BLaER1 (cell line): ENCODE data around the gene CFAP299.
A peak's percentile ranks its signal among the peaks of the same experiment; 100 is the strongest.
"Not testable (repeated sequence)": the region's sequence is repeated elsewhere in the genome, so short reads cannot be mapped to it uniquely, and the experiment has no call there.

Experiments used
- H3K27ac ChIP-seq: shearing (Covaris generic); formaldehyde crosslinking; 2 replicates; pipeline ENCODE4 v1.8.1; 2022
- H3K27me3 ChIP-seq: shearing (Covaris generic); formaldehyde crosslinking; 2 replicates; pipeline ENCODE4 v1.8.1; 2022
- H3K36me3 ChIP-seq: shearing (Covaris generic); formaldehyde crosslinking; 2 replicates; pipeline ENCODE4 v1.8.1; 2022
- H3K4me1 ChIP-seq: shearing (Covaris generic); formaldehyde crosslinking; 2 replicates; pipeline ENCODE4 v1.8.1; 2022
- H3K4me2 ChIP-seq: shearing (Covaris generic); formaldehyde crosslinking; 2 replicates; pipeline ENCODE4 v1.8.1; 2022
- H3K4me3 ChIP-seq: shearing (Covaris generic); formaldehyde crosslinking; 2 replicates; pipeline ENCODE4 v1.8.1; 2022
- H3K9ac ChIP-seq: shearing (Covaris generic); formaldehyde crosslinking; 2 replicates; pipeline ENCODE4 v1.8.1; 2022
- H3K9me3 ChIP-seq: shearing (Covaris generic); formaldehyde crosslinking; 2 replicates; pipeline ENCODE4 v1.8.1; 2022
- H4K20me1 ChIP-seq: shearing (Covaris generic); formaldehyde crosslinking; 2 replicates; pipeline ENCODE4 v1.8.1; 2022
- Cebpa-rat ChIP-seq: shearing (Covaris generic); IDR thresholded peaks from 2 replicates; pipeline ENCODE4 v1.8.1; 2022

The CFAP299 gene

DNA sequence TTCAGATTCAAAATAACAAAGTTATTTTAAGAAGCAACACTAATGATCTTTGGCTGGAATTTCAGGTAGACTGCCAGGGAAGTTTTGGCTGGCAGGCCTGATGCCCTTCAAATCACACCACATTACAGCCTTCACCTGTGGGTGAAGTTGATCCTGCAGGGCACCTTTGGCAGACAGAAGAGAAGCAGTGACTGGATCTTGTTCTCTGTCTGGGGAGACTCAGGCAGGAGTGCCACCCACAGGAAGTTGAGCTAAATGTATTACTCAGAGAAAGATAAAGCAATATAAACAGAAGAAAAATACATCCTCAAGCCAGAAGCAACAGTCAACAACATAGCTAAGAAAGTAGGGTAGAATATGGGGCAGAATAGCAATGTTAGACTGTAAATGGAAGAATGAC, 12.8 kb upstream of the CFAP299 start:
- no peaks in the 10 kb centered on the region for H3K9me3 ChIP-seq
- no peak overlapping the region for H3K4me3 ChIP-seq
- H4K20me1 ChIP-seq: no peaks in the 10 kb centered on the region
- H3K27ac ChIP-seq: no peak overlapping the region
- H3K9ac ChIP-seq: no peak overlapping the region
- TF ChIP-seq Cebpa-rat: no peak
- H3K36me3 ChIP-seq: no peaks in the 10 kb centered on the region
- no peaks in the 10 kb centered on the region for H3K27me3 ChIP-seq
- H3K4me1 ChIP-seq: no peaks in the 10 kb centered on the region
- H3K4me2 ChIP-seq: no peak overlapping the region

DNA sequence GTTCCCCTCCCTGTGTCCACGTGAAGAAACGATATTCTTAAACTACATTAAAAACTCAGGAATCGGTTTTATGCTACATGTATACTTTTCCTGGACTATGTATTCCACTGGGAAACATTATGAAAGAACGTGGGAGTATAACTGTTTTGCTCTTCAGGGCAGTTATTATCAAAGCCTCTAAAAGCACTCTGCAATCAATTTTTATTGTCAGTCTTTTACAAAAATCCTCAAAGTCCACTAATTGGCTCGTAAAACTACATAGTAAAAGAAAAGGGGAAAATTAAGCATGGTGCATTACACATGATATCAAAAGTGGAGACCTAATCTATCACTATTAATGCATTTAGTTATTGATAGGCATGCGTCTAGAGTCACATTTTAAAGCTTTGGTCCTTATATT, 11.4 kb upstream of the CFAP299 start:
- no peak overlapping the region for H3K27ac ChIP-seq
- no peaks in the 10 kb centered on the region for H3K36me3 ChIP-seq
- H3K27me3 ChIP-seq: no peaks in the 10 kb centered on the region
- H3K9me3 ChIP-seq: no peaks in the 10 kb centered on the region
- no peak overlapping the region for H3K9ac ChIP-seq
- H3K4me2 ChIP-seq: no peak overlapping the region
- no peaks in the 10 kb centered on the region for H4K20me1 ChIP-seq
- no peaks in the 10 kb centered on the region for H3K4me1 ChIP-seq
- H3K4me3 ChIP-seq: no peak overlapping the region
- TF ChIP-seq Cebpa-rat: no peak

DNA sequence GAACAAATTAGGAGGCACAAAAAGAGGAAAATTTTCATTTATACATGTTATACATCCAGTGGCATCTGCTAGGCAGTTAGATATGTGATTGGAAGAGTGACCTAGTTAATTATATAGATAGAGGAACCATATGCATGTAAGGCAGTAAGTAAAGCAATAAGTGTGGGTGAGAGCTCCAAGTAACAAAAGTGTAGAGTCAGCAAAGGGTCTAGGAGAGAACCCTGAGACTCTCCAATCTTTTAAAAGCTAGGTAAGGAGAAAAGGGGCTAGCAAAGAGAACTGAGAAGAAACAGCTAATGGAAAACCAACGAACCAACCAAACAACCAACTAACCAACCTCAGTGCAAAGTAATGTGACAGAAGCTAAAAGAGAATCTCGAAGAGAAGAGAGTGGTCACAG, 3.8 kb upstream of the CFAP299 start:
- H3K4me2 ChIP-seq: no peak overlapping the region
- H3K27me3 ChIP-seq: no peaks in the 10 kb centered on the region
- H3K4me1 ChIP-seq: no peaks in the 10 kb centered on the region
- H3K36me3 ChIP-seq: no peaks in the 10 kb centered on the region
- no peak overlapping the region for H3K4me3 ChIP-seq
- peaks cover 9% of the 10 kb centered on the region for H3K9me3 ChIP-seq
- H3K9ac ChIP-seq: no peak overlapping the region
- no peak for TF ChIP-seq Cebpa-rat
- no peak overlapping the region for H3K27ac ChIP-seq
- H4K20me1 ChIP-seq: no peaks in the 10 kb centered on the region

DNA sequence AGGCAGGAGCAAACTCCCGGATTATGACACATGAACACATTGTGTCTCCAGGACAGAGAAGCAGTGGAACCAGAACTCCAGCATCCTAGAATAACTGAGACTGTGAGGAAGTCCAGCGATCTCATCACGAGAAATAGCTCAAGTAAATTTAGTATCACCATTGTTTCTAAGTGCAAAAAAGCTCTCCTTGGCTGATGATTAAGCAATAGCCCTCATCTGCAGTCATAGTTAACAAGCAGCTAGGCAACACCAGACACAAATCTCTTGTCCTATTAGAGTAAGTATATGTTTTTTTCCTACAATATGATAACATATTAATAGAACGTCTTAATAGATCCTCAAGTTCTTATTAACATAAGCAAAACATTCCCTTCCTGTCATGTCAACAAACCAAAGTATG, 2.4 kb upstream of the CFAP299 start:
- Histone ChIP-seq H4K20me1 (no peaks in the 10 kb centered on the region), H3K4me3 (no peak overlapping the region), H3K36me3 (no peaks in the 10 kb centered on the region), H3K4me2 (no peak overlapping the region), H3K27me3 (no peaks in the 10 kb centered on the region), H3K9me3 (peaks cover 9% of the 10 kb centered on the region), H3K27ac (no peak overlapping the region), H3K9ac (no peak overlapping the region), H3K4me1 (no peaks in the 10 kb centered on the region)
- TF ChIP-seq Cebpa-rat: no peak

DNA sequence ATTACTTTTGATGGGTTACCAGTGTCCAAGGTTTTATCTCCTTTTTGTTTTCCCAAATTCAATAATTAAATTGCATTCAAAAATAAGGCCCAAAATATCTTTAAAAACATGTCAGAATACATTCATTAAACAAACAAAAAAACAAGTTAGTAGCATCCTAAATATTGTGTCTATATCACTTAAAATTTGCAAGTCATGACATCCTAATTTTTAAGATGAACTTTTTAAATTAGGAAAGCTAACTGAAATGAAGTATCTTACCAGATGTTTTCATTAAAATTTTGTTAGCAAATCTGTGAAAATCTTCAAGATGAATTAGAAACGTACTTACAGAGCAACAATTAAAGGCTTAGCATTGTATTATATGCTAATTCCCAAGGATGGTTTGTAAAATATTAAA, 962 bp upstream of the CFAP299 start:
- H3K4me3 ChIP-seq: no peak overlapping the region
- H3K27ac ChIP-seq: no peak overlapping the region
- H3K9me3 ChIP-seq: peaks cover 9% of the 10 kb centered on the region
- no peaks in the 10 kb centered on the region for H3K4me1 ChIP-seq
- no peaks in the 10 kb centered on the region for H3K27me3 ChIP-seq
- H4K20me1 ChIP-seq: no peaks in the 10 kb centered on the region
- H3K9ac ChIP-seq: no peak overlapping the region
- H3K4me2 ChIP-seq: no peak overlapping the region
- no peak for TF ChIP-seq Cebpa-rat
- no peaks in the 10 kb centered on the region for H3K36me3 ChIP-seq

DNA sequence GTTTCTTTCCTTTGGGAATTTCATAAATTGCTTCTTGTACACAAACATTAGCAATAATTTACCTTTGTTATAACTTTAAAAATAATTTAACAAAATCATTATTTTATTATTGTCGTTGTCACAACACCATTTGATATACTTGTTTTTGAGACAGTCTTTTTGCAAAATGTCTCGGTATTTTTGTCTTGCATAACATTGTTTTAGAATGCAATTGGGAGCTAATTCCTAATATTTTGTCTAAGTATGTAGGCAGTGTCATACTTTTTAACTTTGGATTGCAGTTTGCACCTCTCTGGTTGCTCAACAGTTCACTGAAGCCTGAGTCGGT, 340 bp upstream of the CFAP299 start:
- no peaks in the 10 kb centered on the region for H4K20me1 ChIP-seq
- no peaks in the 10 kb centered on the region for H3K27me3 ChIP-seq
- H3K36me3 ChIP-seq: no peaks in the 10 kb centered on the region
- no peak overlapping the region for H3K9ac ChIP-seq
- no peaks in the 10 kb centered on the region for H3K4me1 ChIP-seq
- no peak for TF ChIP-seq Cebpa-rat
- H3K9me3 ChIP-seq: peaks cover 9% of the 10 kb centered on the region
- H3K4me2 ChIP-seq: no peak overlapping the region
- H3K4me3 ChIP-seq: no peak overlapping the region
- H3K27ac ChIP-seq: no peak overlapping the region

DNA sequence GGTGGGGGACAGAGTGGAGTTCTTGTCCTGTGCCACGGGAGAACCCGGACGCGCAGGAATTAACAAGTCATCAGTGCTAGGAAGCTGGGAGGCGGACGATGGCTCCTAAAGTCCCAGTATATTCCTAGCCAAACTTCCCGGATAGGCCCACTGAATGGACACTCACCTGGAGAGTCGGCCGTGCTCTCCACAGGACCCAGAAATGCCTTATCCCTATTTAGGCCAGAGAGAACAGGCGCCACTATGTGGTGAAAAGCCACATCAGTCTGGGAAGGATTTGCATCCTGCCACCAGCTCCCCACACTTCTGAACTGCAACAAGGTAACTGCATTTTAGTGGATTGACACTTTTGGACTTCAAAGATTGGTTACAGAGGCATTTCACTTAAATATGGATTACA, 1.1 kb downstream of the CFAP299 start:
- Histone ChIP-seq H3K9me3 (peaks cover 16% of the 10 kb centered on the region), H3K27me3 (no peaks in the 10 kb centered on the region), H3K4me3 (no peak overlapping the region), H3K4me2 (no peak overlapping the region), H3K4me1 (no peaks in the 10 kb centered on the region), H3K9ac (no peak overlapping the region), H4K20me1 (no peaks in the 10 kb centered on the region), H3K36me3 (no peaks in the 10 kb centered on the region), H3K27ac (no peak overlapping the region)
- TF ChIP-seq Cebpa-rat: no peak

DNA sequence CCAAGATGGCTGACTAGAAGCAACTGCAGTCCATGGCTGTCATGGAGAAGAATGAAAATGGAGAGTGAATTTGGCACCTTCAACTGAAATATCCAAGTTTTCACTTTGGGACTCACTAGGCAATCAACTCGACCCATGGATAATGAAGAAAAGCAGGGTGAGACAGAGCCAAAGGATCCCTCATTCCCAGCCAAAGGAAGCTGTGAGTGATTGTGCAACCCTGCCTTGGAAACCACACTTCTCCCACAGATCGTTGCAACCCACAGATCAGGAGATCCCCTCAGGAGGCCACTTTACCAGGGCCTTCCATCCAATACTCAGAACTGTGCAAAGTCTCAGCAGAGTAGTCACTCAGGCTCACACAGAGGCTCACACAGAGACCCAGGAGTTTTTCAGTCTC, 4.5 kb downstream of the CFAP299 start:
- H3K4me3 ChIP-seq: no peak overlapping the region
- 0 out of 2 replicates have a peak, but pooled peaks have one; percentile 16 for TF ChIP-seq Cebpa-rat

DNA sequence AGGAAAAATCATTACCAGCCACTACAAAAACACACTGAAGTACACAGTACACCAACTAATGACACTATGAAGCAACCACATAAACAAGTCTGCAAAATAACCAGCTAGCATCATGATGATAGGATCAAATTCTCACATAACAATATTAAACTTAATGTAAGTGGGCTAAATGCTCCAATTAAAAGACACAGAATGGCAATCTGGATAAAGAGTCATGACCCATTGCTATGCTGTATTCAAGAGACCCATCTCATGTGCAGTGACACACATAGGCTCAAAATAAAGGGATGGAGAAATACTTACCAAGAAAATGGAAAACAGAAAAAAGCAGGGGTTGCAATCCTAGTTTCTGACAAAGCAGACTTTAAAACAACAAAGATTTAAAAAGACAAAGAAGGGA, 7.2 kb downstream of the CFAP299 start:
- not testable (repeated sequence) for H3K4me3 ChIP-seq, H4K20me1 ChIP-seq, H3K9ac ChIP-seq, H3K27me3 ChIP-seq, H3K4me2 ChIP-seq, H3K27ac ChIP-seq, H3K4me1 ChIP-seq, H3K36me3 ChIP-seq
- peaks cover 31% of the 10 kb centered on the region for H3K9me3 ChIP-seq

More for the DNA sequence above, 4.5 kb downstream of the CFAP299 start:
- H3K9me3 ChIP-seq: peaks cover 40% of the 10 kb centered on the region
- no peak overlapping the region for H3K9ac ChIP-seq
- H3K4me2 ChIP-seq: no peak overlapping the region
- H3K36me3 ChIP-seq: no peaks in the 10 kb centered on the region
- H3K4me1 ChIP-seq: no peaks in the 10 kb centered on the region
- no peak overlapping the region for H3K27ac ChIP-seq
- H3K27me3 ChIP-seq: no peaks in the 10 kb centered on the region
- H4K20me1 ChIP-seq: no peaks in the 10 kb centered on the region

DNA sequence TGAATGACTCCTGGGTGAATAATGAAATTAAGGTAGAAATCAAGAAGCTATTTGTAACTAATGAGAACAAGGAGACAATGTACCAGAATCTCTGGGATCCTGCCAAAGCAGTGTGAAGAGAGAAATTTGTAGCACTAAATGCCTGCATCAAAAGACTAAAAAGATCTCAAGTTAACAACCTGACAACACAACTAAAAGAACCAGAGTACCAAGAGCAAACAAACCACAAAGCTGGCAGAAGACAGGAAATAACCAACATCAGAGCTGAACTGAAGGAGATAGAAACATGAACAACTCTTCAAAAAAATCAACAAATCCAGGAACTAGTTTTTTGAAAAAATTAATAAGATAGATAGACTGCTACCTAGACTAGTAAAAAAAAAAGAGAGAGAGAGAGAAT, 8.4 kb downstream of the CFAP299 start:
- TF ChIP-seq Cebpa-rat: no peak
- Histone ChIP-seq H3K4me3 (no peak overlapping the region), H3K27me3 (no peaks in the 10 kb centered on the region), H3K27ac (no peak overlapping the region), H3K4me2 (no peak overlapping the region), H3K9ac (no peak overlapping the region), H4K20me1 (no peaks in the 10 kb centered on the region), H3K4me1 (no peaks in the 10 kb centered on the region), H3K36me3 (no peaks in the 10 kb centered on the region), H3K9me3 (peaks cover 31% of the 10 kb centered on the region)

DNA sequence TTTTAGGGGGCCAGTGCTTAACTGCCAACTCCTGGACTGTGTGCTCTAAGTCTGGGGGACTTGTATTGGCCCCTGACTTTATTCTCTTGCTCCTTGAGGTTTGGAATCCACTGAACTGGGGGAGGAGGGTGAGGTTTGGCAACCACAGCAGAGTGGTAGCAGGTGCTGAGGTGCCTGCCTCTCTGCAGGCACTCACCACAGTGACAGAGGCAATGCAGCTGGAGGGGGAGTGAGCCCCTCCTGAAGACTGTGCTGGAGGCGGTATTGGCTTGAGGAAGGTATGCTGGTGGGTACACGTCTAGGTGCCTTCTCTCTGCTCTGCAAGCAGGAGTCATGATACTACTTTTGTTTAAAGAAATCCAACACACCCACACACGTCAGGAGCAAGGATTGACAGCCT, 24.6 kb downstream of the CFAP299 start:
- no peaks in the 10 kb centered on the region for H3K36me3 ChIP-seq
- H3K4me2 ChIP-seq: peak overlapping the region; percentile 30
- no peak overlapping the region for H3K27ac ChIP-seq
- H3K4me1 ChIP-seq: peaks cover 10% of the 10 kb centered on the region
- H3K9ac ChIP-seq: no peak overlapping the region
- TF ChIP-seq Cebpa-rat: no peak
- no peaks in the 10 kb centered on the region for H4K20me1 ChIP-seq
- H3K9me3 ChIP-seq: no peaks in the 10 kb centered on the region
- no peak overlapping the region for H3K4me3 ChIP-seq
- no peaks in the 10 kb centered on the region for H3K27me3 ChIP-seq
